SH-SY5Y (cell line): Measurements from ENCODE around the gene CEMIP2.

ENCODE experiments used
- GATA2 ChIP-seq: IDR thresholded peaks from 2 replicates; pipeline ENCODE4 v1.6.1; 2011; ENCODE audit warnings: mild to moderate bottlenecking, low read depth, low read length
- GATA3 ChIP-seq: IDR thresholded peaks from 2 replicates; pipeline ENCODE4 v1.6.1; 2011; ENCODE audit warnings: low read depth, mild to moderate bottlenecking, low read length, moderate library complexity

The CEMIP2 gene

GRCh38 chr9:71764463-71764862 lies 3.9 kb downstream of the CEMIP2 start:
- no peak for TF ChIP-seq GATA3
- TF ChIP-seq GATA2 = no peak

DNA sequence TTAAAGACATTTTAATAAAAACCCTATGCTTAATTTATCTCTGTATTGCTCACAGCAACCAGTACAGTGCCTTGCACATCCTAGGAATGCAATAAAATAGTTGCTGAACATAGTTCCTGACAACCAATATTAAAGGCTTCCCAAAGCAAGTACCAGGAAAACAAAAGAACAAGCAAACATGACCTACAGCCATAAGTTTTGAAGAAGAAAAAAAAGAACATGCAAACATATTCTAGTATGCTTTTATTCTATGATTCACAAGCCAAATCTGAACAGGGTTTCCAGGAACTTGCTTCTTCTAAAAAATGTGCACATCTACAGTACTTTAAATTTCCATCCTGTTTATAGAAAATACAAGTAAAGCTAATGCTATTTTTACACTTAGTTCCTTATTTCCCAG lies 4.5 kb downstream of the CEMIP2 start:
- TF ChIP-seq GATA3 = no peak
- no peak for TF ChIP-seq GATA2

GRCh38 chr9:71762900-71763653 lies 5.2 kb downstream of the CEMIP2 start:
- no peak for TF ChIP-seq GATA2
- no peak for TF ChIP-seq GATA3

GRCh38 chr9:71761938-71762353 lies 6.4 kb downstream of the CEMIP2 start:
- TF ChIP-seq GATA3 (no peak), GATA2 (no peak)

DNA sequence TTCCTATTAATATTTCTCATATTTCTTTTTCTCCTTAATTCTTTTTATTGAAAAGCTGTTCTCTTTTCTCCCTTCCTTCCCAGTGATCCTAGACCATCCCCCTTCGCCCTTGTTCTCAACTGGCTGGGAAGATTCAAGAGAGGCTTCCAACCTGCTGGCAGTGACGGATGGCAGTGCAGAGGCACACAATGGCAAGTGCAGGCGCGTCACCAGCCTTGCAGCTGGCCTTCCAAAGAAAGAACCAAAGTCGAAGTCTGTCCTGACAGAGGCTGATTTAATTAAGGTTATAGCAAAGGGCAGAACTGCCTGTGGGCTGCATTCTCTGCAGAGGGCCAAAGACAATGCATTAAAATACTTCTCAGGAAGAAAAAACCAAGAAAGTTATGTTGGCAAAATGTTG lies 7.4 kb downstream of the CEMIP2 start:
- TF ChIP-seq GATA3 (no peak), GATA2 (no peak)

- TF ChIP-seq GATA3 (no peak), GATA2 (no peak)
Measured at GRCh38 chr9:71758785-71759184, 9.5 kb downstream of the CEMIP2 start.

GRCh38 chr9:71758277-71758676 lies 10.0 kb downstream of the CEMIP2 start:
- TF ChIP-seq GATA2 (no peak), GATA3 (no peak)

DNA sequence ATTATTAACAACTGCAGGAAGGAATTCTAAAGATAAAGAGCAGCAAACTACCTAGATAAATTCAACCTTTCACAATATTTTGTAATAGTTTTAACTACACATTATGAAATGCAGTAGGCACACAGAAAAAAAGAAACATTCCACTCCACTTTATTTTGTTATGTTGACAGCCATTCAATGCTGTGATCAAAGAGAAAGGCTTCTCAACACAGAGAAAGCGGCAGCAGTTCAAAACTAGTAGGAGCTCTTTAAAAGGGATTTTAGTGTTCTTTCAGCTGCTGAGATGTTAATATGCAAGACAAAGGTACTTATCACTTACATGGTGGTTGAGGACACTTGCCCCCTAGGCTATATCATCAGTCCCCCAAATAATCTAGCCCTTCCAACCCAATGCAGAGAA lies 11.6 kb downstream of the CEMIP2 start:
- TF ChIP-seq GATA2 (no peak), GATA3 (no peak)

- TF ChIP-seq GATA3 = no peak
- TF ChIP-seq GATA2 = no peak
Measured at GRCh38 chr9:71755869-71756268, 12.4 kb downstream of the CEMIP2 start.

- TF ChIP-seq GATA3 = no peak
- no peak for TF ChIP-seq GATA2
Measured at GRCh38 chr9:71755230-71755629, 13.1 kb downstream of the CEMIP2 start.

DNA sequence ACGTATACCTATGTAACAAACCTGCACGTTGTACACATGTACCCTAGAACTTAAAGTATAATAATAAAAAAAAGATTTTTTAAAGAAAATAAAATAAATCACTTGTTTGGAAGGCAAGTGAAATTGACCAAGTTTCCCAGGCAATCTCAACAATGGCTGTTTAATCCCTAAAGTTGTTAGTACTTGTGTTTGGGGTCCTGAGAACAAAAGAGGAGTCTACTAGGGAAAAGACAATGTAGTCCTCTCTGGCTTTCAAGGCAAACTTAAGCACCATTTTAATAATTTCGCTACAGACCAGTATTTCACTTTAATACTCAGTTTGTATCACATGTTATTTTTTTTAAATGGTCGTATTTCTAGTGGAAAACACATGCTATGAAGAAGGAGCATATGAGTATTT lies 14.2 kb downstream of the CEMIP2 start:
- TF ChIP-seq GATA2 (no peak), GATA3 (no peak)

- TF ChIP-seq GATA2 = no peak
- no peak for TF ChIP-seq GATA3
Measured at GRCh38 chr9:71752928-71753327, 15.4 kb downstream of the CEMIP2 start.

DNA sequence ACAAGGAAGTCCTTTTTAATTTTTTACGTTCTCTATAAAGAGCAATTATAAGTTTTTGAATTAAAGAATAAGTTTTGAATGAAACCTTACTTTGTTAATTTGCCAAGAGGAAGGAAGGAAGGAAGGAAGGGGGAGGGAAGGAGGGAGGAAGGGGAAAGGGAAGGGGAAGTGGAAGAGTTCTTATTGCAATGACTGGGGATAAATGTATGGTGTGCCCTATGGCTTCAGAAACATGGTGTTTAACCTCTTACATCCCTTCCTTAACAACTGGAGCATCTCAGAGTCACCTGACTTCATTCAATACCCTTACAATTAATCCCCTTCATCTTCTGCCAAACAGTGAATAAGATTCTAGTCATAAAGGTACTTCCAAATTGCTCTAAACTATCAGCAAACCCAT lies 16.0 kb downstream of the CEMIP2 start:
- no peak for TF ChIP-seq GATA3
- TF ChIP-seq GATA2 = no peak

- TF ChIP-seq GATA2 (no peak), GATA3 (no peak)
Measured at GRCh38 chr9:71748280-71748743, 20.0 kb downstream of the CEMIP2 start.

DNA sequence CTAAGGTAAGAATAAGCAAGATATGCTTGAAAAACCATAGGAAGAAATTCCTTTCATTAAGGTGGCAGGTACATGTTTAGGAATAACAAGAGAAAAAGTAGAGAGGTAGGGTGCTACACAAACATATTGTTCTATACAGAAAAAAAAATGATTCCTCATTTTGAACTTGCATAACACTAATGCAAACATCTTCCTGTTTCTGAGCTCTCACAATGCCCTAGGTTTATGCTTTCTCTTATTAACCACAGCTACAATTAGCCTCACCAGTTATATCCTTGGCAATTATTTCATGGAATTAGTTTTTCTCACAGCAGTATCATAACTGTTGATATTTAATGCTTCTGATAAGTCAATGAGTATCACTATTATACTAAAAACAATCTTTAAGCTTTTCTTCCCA lies 20.7 kb downstream of the CEMIP2 start:
- TF ChIP-seq GATA3 (no peak), GATA2 (no peak)

- TF ChIP-seq GATA3 (no peak), GATA2 (no peak)
Measured at GRCh38 chr9:71746758-71747125, 21.6 kb downstream of the CEMIP2 start.
